D341Med (cell line): Measurements from ENCODE around the gene HMOX1.

Experiments
- DNase-seq: peaks from one replicate; pipeline ENCODE4 v3.0.0; 2012; ENCODE audit warnings: low spot score

Gene HMOX1

DNA sequence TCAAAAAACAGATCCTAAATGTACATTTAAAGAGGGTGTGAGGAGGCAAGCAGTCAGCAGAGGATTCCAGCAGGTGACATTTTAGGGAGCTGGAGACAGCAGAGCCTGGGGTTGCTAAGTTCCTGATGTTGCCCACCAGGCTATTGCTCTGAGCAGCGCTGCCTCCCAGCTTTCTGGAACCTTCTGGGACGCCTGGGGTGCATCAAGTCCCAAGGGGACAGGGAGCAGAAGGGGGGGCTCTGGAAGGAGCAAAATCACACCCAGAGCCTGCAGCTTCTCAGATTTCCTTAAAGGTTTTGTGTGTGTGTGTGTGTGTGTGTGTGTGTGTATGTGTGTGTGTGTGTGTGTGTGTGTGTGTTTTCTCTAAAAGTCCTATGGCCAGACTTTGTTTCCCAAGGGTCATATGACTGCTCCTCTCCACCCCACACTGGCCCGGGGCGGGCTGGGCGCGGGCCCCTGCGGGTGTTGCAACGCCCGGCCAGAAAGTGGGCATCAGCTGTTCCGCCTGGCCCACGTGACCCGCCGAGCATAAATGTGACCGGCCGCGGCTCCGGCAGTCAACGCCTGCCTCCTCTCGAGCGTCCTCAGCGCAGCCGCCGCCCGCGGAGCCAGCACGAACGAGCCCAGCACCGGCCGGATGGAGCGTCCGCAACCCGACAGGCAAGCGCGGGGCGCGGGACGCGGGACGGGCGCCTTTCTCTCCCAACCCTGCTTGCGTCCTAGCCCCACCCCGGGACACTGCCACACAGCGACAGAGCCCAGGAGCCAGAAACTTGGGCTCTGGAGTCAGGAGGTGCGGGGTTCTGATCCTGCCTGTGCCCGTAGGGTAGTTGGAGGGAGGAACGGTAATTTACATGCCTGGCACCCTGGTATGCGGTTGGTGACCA, at the start of gene HMOX1:
Gene HMOX1 (plus strand): TSS at position 560 of the 887 bp plus-strand sequence. CDS start 78 bp downstream, at position 638.
- DNase-seq = no peak

GRCh38 chr22:35332278-35332677, 48.6 kb upstream of the HMOX1 start:
- DNase-seq = no peak

DNA sequence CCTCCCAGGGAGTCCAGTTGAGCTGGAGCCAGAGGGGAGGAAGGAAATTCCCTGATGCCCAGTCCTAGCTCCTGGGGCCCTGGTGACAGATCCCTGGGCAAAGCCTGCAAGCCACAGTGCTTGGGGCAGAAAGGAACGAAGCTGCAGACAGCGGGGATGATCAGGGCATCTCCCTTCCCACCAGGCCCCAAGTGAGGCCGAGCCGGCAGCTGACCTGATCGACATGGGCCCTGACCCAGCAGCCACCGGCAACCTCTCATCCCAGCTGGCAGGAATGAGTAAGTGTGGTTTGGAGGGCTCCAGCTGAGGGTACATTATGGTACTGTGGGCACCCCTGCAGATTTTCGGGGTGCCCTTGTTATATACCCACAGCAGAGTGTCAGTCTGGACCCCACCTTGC, 47.7 kb upstream of the HMOX1 start:
- DNase-seq = no peak

- no peak for DNase-seq
Observed at GRCh38 chr22:35334004-35334403, 46.9 kb upstream of the HMOX1 start.

- DNase-seq = no peak
Observed at GRCh38 chr22:35335468-35335867, 45.4 kb upstream of the HMOX1 start.

DNA sequence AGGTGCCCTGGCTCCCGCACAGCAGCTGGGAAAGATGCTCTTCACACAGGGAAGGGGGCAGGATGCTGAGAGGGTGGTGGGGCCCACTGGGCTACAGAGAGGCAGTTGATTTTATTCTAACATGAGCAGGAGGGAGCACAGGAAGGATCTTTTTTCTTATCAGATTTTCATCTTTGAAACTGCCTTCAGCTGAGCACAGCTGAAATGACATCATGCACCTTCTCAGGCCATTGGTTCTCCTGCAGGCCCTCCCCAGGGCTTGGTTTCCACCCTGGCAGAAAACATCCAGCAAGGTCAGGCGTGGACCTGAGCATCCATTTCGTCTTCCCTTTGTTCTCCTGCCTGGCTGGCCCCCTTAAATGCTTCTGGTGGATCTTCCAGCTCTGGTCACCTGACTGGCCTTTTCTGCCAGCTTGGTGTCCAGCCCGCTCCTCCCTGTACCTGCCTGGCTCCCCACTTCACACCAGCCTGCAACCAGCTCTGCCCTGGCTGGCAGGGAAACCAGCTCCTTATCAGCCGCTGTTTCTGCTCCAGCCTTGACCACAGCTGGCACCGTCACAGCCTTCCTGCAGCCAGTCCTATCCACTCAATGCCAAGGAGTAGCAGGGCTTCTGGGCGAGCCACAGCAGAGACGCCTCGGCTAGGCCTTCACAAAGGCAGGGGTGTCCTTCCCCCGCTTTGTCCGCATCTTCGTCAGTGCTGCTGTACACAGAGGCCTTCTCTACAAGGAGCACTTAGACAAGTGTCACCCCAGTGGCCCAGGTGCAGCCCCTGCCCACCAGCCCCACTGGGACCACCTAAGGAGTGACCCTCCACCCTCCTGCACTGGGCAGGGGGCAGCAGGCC, 44.7 kb upstream of the HMOX1 start:
- no peak for DNase-seq

DNA sequence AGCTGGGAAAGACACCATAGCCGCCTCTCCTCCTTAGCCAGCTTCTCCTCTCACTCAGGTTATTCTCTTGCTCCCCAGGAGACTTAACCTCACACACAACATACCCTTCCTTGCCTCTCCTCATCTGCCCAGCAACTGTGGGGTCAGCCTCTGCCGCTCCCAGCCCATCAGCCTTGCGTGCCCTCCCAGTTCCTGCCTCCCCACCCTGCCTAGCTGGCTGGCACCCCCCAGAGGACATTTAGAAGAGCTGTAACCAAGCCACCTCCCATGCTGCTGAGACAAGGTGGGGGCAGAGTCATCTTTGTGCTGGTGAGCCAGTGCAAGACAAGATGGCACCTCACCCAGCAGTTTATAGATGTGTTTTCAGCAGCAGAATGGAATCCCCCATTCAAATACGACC, 43.0 kb upstream of the HMOX1 start:
- no peak for DNase-seq

GRCh38 chr22:35341090-35341874, 39.6 kb upstream of the HMOX1 start:
- no peak for DNase-seq

- DNase-seq = no peak
Observed at GRCh38 chr22:35342390-35342789, 38.5 kb upstream of the HMOX1 start.

DNA sequence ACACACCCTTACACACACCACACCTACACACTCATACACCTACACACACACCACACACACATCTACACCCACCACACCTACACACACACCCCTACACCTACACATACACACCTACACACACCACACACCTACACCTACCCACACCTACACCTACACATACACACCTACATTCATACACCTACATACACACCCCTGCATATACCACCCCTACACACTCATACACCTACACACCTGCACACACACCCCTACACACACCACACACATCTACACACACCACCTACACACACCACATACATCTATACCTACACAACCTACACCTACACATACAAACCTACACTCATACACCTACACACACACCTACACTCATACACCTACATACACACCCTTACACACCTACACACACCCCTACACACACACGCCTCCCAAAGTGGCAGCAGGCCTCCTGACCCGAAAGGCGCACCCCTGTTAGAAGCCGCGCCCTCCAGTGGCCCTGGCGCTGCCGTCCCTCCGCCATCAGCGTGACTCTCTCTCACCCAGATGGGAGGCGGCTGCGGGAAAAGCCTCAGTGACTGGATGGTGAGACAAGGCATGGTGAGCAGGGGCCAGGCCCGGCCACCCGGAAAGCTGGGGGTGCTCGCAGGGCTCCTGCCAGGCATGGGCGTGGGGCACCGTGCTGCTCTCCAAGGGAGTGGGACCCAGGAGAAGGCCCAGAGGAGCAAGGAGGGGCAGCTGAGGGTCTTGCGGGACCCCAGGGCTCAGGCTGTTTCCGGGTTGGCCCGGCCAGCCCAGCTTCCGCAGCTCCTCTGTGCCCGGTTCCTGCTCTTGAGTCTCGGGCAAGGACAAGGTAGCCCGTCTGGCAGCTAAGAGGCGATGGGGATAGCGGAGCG, 37.0 kb upstream of the HMOX1 start:
- no peak for DNase-seq

- no peak for DNase-seq
Observed at GRCh38 chr22:35344956-35345690, 35.8 kb upstream of the HMOX1 start.

DNA sequence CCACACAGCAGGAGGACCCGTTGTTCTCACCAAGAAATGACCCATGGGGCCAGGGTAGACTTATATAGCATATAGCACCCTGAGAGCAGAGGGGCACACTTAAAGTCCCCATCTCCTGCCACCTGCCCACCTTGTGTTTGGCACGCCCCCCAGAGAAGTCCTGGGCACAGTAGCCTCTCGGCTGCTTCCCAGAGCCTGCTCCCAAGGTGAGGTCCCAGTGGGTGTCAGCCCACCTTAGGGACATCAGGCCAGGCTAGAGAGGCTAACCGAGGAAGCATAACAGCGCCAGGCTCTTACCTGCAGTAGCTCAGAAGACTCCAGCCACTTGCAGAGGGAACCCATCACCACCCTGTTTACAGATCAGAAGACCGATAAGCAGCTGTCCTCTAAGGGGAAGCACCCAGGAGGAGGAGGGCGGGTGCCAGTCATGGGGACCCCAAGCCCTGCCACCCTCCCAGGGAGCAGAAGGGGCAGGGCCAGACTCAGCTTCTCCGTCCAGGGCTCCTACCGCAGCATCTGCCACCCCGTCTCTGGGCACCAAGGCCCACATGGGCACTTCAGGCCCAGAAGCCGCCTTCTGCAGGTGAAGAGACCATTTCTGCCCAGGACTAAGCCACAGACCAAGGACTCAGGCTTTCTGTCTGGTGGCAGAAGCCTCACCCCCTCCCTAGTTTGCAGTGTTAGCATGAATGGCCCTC, 34.9 kb upstream of the HMOX1 start:
- DNase-seq = no peak

DNA sequence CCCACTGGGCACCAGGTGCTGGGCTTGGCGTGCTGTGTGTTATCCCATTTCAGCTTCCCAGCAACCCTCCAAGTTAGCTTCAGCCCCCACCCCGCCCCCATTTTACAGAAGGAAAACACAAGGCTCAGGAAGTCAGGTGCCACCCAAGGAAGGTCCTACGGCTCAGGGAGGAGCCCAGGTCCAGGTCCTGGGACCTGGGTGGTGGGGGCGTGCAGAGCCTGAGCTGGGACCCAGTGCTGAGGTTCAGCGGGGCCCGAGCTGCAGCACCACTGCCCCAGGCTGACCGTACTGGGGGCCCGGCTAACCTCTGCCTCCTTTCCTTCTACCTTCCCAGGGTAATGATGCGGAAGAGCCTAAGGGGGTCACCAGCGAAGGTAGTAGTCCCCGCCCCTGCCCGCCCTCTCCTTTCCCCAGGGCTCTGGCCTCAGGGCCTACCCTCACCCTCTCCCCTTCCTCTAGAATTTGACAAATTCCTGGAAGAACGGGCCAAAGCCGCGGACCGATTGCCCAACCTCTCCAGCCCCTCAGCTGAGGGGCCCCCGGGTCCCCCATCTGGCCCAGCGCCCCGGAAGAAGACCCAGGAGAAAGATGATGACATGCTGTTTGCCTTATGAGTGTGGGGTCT, 34.2 kb upstream of the HMOX1 start:
- no peak for DNase-seq

GRCh38 chr22:35347462-35347861, 33.4 kb upstream of the HMOX1 start:
- peak; percentile 20 for DNase-seq

GRCh38 chr22:35348026-35348590, 32.8 kb upstream of the HMOX1 start:
- peak; percentile 13 for DNase-seq

- peak; percentile 23 for DNase-seq
Observed at GRCh38 chr22:35348703-35349102, 32.2 kb upstream of the HMOX1 start.

GRCh38 chr22:35349368-35349703, 31.6 kb upstream of the HMOX1 start:
- DNase-seq = no peak

DNA sequence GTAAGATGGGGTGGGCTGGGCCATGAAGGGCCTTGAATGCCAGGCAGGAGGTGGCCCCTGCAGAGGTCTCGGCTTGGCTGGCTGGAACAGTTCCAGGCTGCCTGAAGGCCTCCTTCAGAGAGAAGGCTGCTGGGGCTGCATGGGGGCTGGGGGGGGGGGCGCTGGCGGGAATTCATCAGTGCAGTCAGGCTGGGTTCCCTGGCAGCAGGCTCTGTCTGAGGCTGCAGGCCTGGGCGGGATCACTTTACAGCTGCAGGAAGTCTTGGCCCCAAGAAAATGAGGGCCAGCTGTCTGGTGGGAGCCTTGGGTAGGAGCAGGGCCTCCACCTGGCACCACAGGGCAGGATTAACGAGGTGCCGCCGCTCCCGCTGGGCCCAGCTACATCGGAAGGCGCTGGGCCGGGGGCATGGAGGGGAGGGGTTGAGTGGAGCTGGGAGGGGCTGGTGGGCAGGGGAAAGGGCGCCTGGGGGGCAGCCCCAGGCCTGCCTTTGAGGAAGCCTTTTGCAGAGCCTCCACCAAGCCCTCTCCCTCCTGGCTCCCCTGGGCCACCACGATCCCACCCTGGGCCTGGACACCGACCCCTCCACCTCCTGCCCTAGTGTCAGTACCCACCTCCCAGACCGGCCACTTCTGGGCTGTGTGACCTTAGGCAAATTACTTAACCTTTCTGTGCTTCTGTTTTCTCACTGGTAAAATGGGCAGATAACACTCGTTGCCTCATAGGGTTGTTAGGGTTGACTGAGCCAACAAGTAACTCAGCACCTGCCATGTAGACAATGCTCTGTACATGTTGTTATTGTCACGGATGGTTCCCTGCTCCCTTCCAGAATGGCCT, 31.0 kb upstream of the HMOX1 start:
- DNase-seq = peak; percentile 64
